Measurements from ENCODE around the gene CLDN22. TPM values are rescaled to one million over a fixed set of nuclear protein-coding genes. Genes with fewer than 3 reads are reported as not detected.

Gene CLDN22
- total RNA-seq, 1 experiment from 2014 or later: not detected

DNA sequence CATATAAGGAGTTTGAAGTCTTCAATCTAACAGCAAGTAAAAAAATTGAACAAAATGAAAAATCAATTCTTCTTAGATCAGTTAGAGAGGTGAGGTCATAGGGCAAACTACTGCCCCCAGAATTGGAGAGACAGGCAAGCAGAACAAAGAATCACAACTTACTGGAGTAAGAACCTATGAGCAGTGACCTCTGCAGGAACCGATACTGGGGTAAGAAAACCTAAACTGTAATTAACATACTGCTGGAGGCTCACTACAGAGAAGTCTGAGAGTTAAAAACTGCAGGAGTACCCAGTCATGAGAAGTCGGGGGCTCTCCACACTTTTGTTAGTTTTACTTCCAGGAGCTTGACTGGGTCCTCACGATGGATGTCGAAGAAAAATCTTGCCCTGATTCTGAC is 16.0 kb downstream of the CLDN22 start:
- no peak overlapping the region for H3K4me3 ChIP-seq
- H3K27me3 ChIP-seq: no peaks in the 10 kb centered on the region
- no peak for DNase-seq
- no peaks in the 10 kb centered on the region for H3K9me3 ChIP-seq
- H3K36me3 ChIP-seq: peaks cover 4% of the 10 kb centered on the region

DNA sequence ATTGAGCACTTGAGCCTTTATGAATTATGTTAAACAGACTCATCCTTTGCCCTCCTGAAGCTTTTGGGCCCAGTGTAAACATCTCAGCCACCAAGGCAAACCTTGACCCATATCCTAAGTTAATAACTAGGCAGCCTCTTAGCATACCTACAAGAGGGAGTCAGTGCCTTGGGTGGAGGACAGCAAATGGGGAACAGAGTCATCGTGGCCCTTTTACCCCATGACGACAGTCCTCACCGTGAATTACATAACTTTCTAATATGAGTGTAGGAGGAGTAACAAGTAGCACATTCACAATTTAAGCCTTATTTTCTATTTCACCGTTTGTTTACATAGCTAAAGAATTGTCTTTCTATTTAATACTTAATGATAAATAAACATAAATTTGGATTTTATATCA is 16.8 kb downstream of the CLDN22 start:
- H3K27me3 ChIP-seq: no peaks in the 10 kb centered on the region
- no peaks in the 10 kb centered on the region for H3K9me3 ChIP-seq
- DNase-seq: no peak
- H3K4me3 ChIP-seq: no peak overlapping the region
- H3K36me3 ChIP-seq: peaks cover 4% of the 10 kb centered on the region

DNA sequence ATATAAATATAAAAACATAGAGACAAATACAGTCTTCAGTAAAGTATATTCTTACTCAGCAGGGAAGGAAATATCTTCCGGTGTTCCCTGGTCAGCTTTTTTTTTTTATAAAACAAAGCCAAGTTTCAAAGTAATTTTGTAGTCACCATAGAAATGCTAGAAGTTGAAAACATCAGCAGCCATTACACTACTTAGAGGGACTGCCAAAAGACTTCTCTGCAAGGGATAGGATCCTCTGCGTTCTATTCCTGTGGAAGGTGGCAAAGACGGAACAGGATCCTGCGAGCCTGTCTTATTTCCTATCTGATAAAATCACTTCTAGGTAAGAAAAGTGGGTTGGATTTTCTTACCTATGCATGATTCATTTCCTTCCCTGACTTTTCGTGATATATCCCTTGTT is 19.4 kb downstream of the CLDN22 start:
- no peaks in the 10 kb centered on the region for H3K27me3 ChIP-seq
- peaks cover 8% of the 10 kb centered on the region for H3K36me3 ChIP-seq
- H3K4me3 ChIP-seq: no peak overlapping the region
- no peaks in the 10 kb centered on the region for H3K9me3 ChIP-seq
- no peak for DNase-seq

DNA sequence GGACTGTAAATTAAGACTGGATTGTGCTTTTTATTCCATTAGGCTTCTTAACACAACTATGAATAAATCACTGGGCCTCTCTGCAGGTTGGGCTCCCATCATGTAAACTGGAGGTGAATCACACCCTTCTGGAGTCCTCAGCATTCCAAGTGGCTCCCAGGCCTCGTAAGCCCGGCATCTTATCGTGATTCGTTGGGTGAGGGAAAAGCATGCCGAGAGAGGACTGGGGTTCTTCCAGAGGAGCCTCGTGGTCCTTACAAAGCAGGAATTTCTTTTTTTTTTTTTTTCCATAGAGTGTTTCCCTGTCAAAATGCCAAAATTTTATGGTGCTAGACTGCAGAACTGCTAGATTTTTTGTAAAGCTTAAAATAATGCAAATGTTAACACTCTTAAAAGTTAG is 20.0 kb downstream of the CLDN22 start:
- Histone ChIP-seq H3K36me3 (peaks cover 8% of the 10 kb centered on the region), H3K4me3 (no peak overlapping the region), H3K9me3 (no peaks in the 10 kb centered on the region), H3K27me3 (no peaks in the 10 kb centered on the region)
- DNase-seq: no peak

DNA sequence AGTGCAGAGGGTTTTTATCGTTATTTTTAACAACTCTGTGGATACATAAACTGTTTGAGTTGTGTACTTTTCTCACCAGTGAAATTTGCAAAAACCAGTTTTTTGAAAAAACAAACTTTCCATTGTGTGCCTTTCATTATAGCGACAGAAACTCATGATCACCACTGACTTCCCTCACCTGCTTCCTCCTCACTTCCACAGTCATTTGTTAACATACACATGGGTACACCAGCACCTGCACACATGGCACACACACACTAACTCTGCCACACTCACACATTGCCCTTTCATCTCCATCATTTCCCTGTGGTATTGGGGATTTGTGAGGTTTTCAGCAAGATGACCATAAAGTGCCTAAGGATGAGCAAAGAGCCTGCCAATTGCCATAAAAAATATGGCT is 20.6 kb downstream of the CLDN22 start:
- no peaks in the 10 kb centered on the region for H3K9me3 ChIP-seq
- peaks cover 8% of the 10 kb centered on the region for H3K36me3 ChIP-seq
- DNase-seq: no peak
- H3K4me3 ChIP-seq: no peak overlapping the region
- H3K27me3 ChIP-seq: no peaks in the 10 kb centered on the region

DNA sequence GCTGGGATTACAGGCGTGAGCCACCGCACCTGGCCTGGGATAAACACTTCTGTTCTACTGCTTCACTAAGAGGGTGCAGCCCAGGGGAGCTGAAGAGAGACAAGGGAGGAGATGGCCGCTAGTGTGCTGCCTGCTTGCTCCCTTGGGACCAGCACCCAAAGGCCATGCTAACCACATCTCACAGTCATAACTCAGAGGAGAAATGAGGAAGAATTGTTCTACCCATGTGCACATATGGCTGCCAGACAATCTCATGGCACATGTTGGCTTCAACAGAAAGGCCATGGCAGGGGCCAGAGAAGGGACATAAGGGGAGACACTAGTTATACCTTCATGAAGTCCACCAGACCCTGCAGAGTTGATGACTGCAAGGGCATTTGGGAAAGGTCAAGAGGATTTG is 22.4 kb downstream of the CLDN22 start:
- peaks cover 8% of the 10 kb centered on the region for H3K36me3 ChIP-seq
- no peak overlapping the region for H3K4me3 ChIP-seq
- H3K27me3 ChIP-seq: no peaks in the 10 kb centered on the region
- H3K9me3 ChIP-seq: no peaks in the 10 kb centered on the region
- no peak for DNase-seq

DNA sequence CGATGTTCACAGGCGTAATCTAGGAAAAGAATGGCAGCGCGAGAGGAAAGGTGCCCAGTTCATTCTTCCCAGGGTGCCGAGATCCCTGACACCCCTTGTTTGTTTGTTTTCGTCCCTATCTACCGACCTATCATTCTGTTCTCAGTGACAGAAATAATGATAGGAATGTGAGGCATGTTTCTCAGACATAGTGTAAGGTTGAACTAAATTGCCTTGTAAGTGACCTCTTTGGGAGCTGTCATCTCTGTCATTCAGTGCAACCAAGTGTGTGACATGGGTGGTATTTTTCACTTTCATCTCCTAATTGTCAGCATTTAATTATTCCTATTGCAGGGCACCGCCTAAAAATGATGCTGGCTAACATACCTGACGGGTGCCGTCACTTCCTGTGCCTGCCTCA is 24.4 kb downstream of the CLDN22 start:
- no peak for DNase-seq
- Histone ChIP-seq H3K27me3 (no peaks in the 10 kb centered on the region), H3K36me3 (peaks cover 8% of the 10 kb centered on the region), H3K4me3 (no peak overlapping the region), H3K9me3 (no peaks in the 10 kb centered on the region)

DNA sequence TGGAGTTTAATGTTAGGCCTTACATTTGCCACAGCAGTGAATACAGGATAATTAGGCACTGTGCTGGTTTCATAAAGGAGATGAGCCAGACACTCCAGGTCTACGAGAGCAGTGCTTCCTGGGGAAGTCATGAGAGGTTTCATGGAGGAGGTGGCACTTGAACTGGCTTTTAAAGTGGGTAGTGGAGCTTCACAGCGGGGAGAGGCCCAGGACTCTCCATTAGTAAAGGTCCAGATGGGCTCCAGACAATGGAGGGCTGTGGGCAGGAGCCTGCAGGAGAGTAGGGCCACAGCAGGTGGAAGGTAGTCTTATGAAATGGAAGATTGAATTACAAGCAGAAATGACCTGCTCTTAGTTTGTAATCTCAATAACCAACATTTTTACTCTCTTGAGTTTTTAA is 29.0 kb downstream of the CLDN22 start:
- peaks cover 18% of the 10 kb centered on the region for H3K36me3 ChIP-seq
- DNase-seq: no peak
- H3K9me3 ChIP-seq: no peaks in the 10 kb centered on the region
- no peak overlapping the region for H3K4me3 ChIP-seq
- no peaks in the 10 kb centered on the region for H3K27me3 ChIP-seq

DNA sequence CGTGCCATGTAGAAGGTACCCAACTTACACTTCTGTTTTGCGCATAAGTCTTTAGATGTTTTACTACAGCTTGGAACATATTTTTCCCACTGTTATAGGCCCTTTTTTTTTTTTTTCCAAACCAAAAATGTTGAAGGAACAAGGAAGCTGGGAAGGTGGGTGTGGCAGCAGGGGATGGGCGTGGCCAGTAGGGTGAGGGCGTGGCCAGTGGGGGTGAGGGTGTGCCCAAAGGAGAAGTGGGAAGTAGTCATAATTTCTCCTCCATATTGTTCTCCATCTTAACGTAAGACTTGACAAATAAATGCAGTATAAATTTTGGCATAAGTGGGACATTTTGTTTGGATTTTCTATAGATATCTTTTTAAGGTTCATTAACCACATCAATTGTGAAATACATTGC is 30.4 kb downstream of the CLDN22 start:
- DNase-seq: peak; percentile 9
- Histone ChIP-seq H3K27me3 (no peaks in the 10 kb centered on the region), H3K9me3 (no peaks in the 10 kb centered on the region), H3K36me3 (peaks cover 20% of the 10 kb centered on the region), H3K4me3 (no peak overlapping the region)

DNA sequence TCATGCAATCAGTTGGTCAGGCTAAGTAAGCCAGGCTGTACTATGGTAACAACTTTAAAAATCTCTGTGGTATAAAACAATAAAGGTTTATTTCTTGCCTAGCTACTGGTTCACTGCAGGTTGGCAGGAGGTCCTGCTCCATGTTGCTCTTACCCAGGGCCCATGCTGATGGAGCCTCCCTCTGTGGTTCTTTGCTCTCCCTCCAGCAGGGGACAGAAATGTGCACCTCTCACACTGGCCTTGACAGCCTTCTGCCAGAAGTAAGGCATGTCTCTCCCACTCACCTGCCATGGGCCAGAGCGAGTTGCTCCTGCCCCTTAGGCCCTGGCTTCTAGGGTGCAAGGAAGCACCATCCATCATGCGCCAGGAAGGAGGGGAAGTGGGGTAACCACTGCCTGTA is 31.1 kb downstream of the CLDN22 start:
- Histone ChIP-seq H3K9me3 (no peaks in the 10 kb centered on the region), H3K4me3 (no peak overlapping the region), H3K36me3 (peaks cover 16% of the 10 kb centered on the region), H3K27me3 (no peaks in the 10 kb centered on the region)
- DNase-seq: no peak

DNA sequence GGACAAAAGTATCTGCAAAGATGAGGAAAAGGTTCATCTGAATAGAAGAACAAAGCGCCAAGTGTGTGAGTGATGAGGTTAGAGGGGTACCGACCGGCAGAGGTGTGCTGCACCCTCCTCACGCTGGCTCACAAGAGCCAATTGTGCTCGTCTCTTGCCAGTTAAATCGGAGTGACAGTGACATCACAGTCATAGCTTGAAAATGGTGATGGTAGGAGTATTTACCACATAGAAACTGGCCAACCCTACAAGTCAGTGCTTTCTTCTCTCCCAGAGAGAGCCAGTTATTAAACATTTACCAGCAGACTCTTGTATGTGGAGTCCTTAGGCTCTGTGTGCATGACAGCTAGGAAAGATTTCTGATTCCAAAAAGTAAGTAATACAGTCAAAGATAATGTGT is 32.4 kb downstream of the CLDN22 start:
- no peak for DNase-seq
- no peaks in the 10 kb centered on the region for H3K9me3 ChIP-seq
- peaks cover 17% of the 10 kb centered on the region for H3K36me3 ChIP-seq
- no peak overlapping the region for H3K4me3 ChIP-seq
- no peaks in the 10 kb centered on the region for H3K27me3 ChIP-seq

DNA sequence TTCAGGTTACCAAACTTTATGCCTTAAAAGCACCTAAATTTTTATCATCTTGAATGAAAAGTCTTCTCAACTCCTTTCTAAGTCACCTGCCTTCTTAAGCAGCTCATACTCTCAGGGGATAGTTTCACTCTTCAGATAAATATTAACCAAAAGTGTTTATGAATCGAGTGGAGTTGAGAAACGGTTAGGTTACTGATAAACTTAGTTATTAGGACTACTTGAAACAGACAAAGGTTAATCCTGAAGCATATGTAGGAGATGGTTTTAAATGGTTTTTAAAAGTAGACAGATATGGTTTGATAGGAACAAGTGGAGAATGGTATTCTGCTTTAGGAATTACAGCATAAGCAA is 32.8 kb downstream of the CLDN22 start:
- no peaks in the 10 kb centered on the region for H3K27me3 ChIP-seq
- peaks cover 20% of the 10 kb centered on the region for H3K36me3 ChIP-seq
- no peak for DNase-seq
- H3K9me3 ChIP-seq: no peaks in the 10 kb centered on the region
- no peak overlapping the region for H3K4me3 ChIP-seq

DNA sequence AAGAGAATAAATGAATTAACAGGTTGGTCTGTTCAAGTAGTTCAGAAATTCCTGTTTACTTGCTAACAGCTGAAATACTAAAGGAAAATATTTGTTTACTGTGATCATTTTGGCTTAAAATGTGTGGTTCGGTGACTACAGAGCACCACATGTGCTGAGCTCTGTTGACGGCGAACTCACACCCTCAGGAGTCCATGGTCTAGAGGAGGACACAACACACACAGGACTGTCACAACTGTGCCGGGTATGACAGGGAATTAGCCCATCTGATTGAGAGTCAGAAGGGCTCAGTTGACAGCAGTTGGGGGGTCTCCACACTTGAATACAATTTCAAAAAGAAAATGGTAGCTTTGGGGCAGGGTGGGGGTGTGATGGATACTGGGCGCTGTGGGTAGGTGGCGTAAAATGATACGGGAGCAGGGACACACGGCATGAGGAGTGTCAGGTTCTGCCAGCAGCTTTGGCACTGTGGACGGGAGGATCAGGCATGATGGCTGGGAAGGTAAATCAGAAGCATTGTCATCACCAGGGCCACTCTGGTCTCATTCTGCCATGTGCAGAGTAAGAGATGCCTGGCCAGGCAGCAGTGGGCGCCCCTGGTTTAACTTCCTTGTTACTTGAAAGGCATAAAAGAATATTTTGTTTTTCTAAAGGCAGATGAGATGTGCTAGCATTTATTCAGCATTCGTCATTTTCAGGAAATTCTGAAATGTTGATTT is 33.3 kb downstream of the CLDN22 start:
- no peak overlapping the region for H3K4me3 ChIP-seq
- DNase-seq: no peak
- no peaks in the 10 kb centered on the region for H3K9me3 ChIP-seq
- H3K36me3 ChIP-seq: peaks cover 20% of the 10 kb centered on the region
- H3K27me3 ChIP-seq: no peaks in the 10 kb centered on the region

DNA sequence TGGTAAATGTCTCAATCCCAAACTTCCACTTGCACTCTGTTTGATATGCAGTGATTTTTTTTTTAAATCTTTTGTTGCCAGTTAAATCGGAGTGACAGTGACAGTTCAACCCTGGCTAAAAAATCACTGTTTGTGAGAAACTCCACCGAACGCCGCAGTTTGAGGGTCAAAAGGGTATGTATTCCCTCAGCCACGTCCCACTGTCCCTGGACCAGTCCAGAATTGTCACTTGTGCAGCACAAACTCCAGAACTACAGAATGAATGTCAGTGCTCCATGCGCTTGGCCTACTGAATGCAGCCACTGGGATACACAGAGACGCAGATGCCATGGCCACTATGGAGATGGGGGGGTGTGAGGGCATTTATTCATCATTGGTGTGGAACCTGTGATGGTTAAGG is 34.2 kb downstream of the CLDN22 start:
- peaks cover 22% of the 10 kb centered on the region for H3K36me3 ChIP-seq
- DNase-seq: no peak
- H3K4me3 ChIP-seq: no peak overlapping the region
- H3K27me3 ChIP-seq: no peaks in the 10 kb centered on the region
- no peaks in the 10 kb centered on the region for H3K9me3 ChIP-seq

DNA sequence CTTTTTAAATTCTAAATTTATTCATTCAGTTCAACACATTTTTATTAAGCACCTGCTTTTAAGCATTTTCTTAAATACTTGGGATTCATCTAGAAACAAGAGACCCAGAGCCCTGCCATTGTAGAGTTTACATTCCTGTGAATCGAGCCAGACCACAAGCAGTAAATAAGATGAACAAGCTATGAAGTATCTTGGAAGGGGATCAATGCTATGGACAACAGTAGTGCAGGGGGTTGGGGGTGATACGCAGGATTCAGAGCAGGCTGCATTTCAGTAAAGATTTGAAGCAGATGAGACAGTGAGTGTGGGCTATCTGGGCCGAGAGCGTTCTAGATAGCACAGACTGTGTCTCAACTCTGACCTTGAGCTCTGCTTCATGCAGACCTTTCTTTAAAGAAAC is 35.1 kb downstream of the CLDN22 start:
- DNase-seq: peak; percentile 44
- Histone ChIP-seq H3K27me3 (no peaks in the 10 kb centered on the region), H3K36me3 (peaks cover 23% of the 10 kb centered on the region), H3K9me3 (no peaks in the 10 kb centered on the region), H3K4me3 (no peak overlapping the region)

DNA sequence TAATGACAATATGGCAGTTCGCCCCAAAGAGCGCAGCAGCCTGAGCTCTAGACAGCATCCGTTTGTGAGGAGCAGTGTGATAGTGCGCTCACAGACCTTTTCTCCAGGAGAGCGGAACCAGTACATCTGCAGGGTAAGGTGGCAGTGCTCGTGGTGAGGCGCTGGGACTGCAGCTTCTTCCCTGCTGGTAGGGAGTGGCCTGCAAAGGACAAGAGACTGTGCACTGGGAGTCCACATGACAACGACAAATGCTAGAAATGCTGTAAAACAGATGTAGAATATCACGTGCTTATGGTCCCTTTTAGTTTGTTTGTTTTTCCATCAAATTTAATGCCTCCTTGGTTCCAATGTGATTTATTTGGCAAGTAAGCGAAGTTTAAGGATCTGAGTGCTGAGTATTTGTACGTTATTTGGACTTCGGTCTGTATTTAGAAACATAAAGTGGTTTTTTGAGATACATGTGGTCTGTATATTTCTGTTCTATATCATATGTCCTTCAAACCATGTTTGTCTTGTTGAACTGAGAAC is 35.8 kb downstream of the CLDN22 start:
- no peak for DNase-seq
- H3K9me3 ChIP-seq: no peaks in the 10 kb centered on the region
- no peak overlapping the region for H3K4me3 ChIP-seq
- H3K27me3 ChIP-seq: no peaks in the 10 kb centered on the region
- H3K36me3 ChIP-seq: peaks cover 21% of the 10 kb centered on the region

DNA sequence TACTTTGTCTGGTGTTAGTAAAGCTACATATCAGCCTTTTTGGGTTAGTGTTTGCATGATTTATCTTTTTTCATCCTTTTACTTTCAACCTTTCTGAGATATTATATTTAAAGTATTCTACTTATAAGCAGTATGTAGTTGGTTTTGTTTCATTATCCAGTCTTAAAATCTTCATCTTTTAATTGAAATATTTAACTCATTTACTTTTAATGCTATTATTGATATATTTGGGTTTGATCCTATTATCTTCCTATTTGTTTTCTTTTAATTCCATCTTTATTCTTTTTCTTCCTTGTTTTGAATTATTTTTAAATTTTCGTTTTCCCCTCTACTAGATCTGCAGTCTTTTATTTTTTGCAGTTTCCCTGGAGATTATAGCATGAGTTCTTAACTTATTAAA is 44.0 kb downstream of the CLDN22 start:
- DNase-seq: no peak
- peaks cover 42% of the 10 kb centered on the region for H3K36me3 ChIP-seq

DNA sequence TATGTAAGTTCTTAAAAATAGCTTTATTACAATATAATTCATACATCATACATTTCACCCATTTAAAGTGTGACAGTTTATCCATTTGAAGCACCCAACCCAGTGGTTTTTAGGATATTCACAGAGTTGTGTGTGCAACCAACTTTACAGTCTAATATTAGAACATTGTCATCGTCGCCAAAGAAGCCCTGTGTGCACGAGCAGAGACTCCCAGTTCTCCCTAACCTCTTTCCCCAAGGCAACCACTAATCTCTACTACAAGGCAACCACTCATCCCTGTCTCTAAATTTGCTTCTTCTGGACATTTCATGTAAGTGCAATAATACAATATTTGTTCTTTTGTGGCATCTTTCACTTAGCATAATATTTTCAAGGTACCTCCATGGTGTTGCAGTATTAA is 47.7 kb downstream of the CLDN22 start:
- Histone ChIP-seq H3K27me3 (no peaks in the 10 kb centered on the region), H3K36me3 (peaks cover 46% of the 10 kb centered on the region), H3K9me3 (peaks cover 17% of the 10 kb centered on the region; the same call in 1 of the 2 replicates), H3K4me3 (no peak overlapping the region)
- no peak for DNase-seq

More for the DNA sequence above, 44.0 kb downstream of the CLDN22 start:
- Histone ChIP-seq H3K27me3 (no peaks in the 10 kb centered on the region), H3K9me3 (peaks cover 17% of the 10 kb centered on the region; the same call in 1 of the 2 replicates), H3K4me3 (no peak overlapping the region)

Data from MG63 (cell line).